Measurements from ENCODE around the gene LCN15.
"Not testable (repeated sequence)": the region's sequence is repeated elsewhere in the genome, so short reads cannot be mapped to it uniquely, and the experiment has no call there.

DNA sequence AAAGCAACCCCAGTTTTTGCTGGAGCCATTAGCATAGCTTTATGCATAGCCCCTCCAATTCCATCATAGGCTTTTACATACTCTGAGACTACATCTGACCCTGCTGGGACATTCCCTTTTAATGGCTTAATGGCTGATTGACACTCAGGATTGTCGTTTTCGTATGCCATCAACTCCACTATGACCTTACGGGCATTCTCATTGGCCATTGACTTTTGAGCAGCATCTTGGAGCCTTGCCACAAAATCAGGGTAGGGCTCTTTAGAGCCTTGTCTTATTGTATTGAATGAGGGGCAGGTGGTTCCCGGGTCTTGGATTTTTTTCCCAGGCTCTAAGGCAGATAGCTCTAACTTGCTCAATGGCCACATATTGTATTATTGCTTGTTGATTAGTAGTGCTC is 22.7 kb upstream of the LCN15 start:
- not testable (repeated sequence) for TF ChIP-seq TAF1 (conservative IDR thresholded peaks at IDR 0.05); RAD21 (IDR thresholded peaks at IDR 0.05); EGR1 (IDR thresholded peaks at IDR 0.05; ENCODE audit: low read depth in 2 of 2); RXRA (IDR thresholded peaks at IDR 0.05); REST (IDR thresholded peaks at IDR 0.05); JUND (IDR thresholded peaks at IDR 0.05); GABPA (IDR thresholded peaks at IDR 0.05 in 1 of 2, conservative IDR thresholded peaks at IDR 0.05 in 1 of 2); HNF4G (IDR thresholded peaks at IDR 0.05); ATF3 (IDR thresholded peaks at IDR 0.05); ZBTB33 (IDR thresholded peaks at IDR 0.05)
- TF ChIP-seq, protein P1, sequence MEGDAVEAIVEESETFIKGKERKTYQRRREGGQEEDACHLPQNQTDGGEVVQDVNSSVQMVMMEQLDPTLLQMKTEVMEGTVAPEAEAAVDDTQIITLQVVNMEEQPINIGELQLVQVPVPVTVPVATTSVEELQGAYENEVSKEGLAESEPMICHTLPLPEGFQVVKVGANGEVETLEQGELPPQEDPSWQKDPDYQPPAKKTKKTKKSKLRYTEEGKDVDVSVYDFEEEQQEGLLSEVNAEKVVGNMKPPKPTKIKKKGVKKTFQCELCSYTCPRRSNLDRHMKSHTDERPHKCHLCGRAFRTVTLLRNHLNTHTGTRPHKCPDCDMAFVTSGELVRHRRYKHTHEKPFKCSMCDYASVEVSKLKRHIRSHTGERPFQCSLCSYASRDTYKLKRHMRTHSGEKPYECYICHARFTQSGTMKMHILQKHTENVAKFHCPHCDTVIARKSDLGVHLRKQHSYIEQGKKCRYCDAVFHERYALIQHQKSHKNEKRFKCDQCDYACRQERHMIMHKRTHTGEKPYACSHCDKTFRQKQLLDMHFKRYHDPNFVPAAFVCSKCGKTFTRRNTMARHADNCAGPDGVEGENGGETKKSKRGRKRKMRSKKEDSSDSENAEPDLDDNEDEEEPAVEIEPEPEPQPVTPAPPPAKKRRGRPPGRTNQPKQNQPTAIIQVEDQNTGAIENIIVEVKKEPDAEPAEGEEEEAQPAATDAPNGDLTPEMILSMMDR (IDR thresholded peaks at IDR 0.05; ENCODE audit: low read depth, low read length, missing input control): not testable (repeated sequence)
- TF ChIP-seq, protein P2, sequence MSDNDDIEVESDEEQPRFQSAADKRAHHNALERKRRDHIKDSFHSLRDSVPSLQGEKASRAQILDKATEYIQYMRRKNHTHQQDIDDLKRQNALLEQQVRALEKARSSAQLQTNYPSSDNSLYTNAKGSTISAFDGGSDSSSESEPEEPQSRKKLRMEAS (IDR thresholded peaks at IDR 0.05): not testable (repeated sequence)

Measured in liver (tissue), 3 donors.